H1 (cell line): ENCODE data around the gene LRTM1. TPM values are rescaled to one million over a fixed set of nuclear protein-coding genes. Genes with fewer than 3 reads are reported as not detected.

Experiments
- polyA plus RNA-seq, 7 experiments: library from polyadenylated mRNA; depleted of rRNA in 3 of 7; stranded (reverse) in 5 of 7; unstranded in 2 of 7; fragments of >200 nt in 5 of 7; fragments of 200-250 nt in 2 of 7; gene quantifications; 1 replicate in 5 of 7; 2 replicates in 1 of 7; 4 replicates in 1 of 7; pipeline versions ENCODE4 v1.2.1 to v1.2.3, GENCODE V29; 2011 to 2013; ENCODE audit warnings: missing spikeins in 2 of 7, mixed read lengths in 2 of 7
- total RNA-seq: library from RNA; stranded (reverse); fragmentation: NEBNext Ultra II Directional; extraction: Animal tissue kit (Norgen Biotek cat#: 25700); gene quantifications from 2 replicates; pipeline ENCODE4 v1.2.1, GENCODE V29; 2021
- TF ChIP-seq, protein P1 (sequence below): IDR thresholded peaks from 2 replicates; pipeline ENCODE4 v1.6.1; 2011; ENCODE audit warnings: low read length, improper control_type of control experiment

LRTM1 gene
- total and polyA plus RNA-seq, 2 of the 8 experiments (the other 6 are each of a cell fraction or from before 2014, with no cell fraction given) = not detected

DNA sequence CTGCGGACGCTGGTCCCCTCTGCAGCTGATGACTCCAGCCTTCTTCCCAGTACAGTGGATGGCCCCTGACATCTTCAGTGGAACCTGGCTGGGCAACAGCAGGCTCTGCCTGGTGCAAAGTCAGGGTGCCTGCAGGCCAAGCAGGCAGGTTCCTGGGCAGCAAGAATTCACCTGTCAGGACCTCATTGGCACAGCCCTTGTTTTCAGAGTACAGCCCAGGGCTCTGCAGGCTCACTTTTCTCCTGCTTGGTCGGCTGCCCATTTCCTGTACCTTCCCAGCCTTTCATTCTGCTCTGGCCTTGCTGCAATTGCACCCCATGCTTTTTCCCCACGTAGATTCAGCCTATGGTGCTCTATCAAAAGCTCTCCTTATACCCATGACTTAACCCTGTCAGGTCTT lies 56.0 kb downstream of the LRTM1 start (continued):
- TF ChIP-seq, protein P1, sequence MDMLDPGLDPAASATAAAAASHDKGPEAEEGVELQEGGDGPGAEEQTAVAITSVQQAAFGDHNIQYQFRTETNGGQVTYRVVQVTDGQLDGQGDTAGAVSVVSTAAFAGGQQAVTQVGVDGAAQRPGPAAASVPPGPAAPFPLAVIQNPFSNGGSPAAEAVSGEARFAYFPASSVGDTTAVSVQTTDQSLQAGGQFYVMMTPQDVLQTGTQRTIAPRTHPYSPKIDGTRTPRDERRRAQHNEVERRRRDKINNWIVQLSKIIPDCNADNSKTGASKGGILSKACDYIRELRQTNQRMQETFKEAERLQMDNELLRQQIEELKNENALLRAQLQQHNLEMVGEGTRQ = no peak
